Stimulated activated CD8-positive, alpha-beta memory T cell treated with anti-CD3 and anti-CD28 coated beads, Interleukin-7, amount 100 ng/mL, for 4 hours (primary cell): ENCODE measurements around the gene GRIA4.
"Not testable (repeated sequence)": the region's sequence is repeated elsewhere in the genome, so short reads cannot be mapped to it uniquely, and the experiment has no call there.

ENCODE experiments used
- DNase-seq, 2 donors: peaks; one replicate each; pipeline ENCODE4 v3.0.0-alpha.2; 2020; ENCODE audit warnings: low read depth in 2 of 2

The GRIA4 gene

GRCh38 chr11:106001304-106002012, 391.6 kb downstream of the GRIA4 start:
- no peak for DNase-seq

DNA sequence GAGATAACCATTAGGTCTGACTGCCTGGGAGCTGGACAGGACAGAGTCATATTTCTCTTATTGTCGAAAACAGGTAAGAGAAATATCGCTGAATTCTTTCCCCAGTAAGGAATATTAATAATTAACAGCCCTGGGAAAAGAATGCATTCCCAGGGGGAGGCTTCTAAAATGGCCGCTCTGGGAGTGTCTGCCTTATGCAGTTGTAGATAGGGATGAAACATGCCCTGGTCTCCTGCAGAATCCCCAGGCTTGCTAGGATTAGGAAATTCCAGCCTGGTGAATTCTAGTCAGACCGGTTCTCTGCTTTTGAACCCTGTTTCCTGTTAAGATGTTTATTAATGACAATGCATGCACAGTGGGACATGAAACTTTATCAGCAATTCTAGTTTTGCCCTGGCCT, 393.2 kb downstream of the GRIA4 start:
- not testable (repeated sequence) for DNase-seq

DNA sequence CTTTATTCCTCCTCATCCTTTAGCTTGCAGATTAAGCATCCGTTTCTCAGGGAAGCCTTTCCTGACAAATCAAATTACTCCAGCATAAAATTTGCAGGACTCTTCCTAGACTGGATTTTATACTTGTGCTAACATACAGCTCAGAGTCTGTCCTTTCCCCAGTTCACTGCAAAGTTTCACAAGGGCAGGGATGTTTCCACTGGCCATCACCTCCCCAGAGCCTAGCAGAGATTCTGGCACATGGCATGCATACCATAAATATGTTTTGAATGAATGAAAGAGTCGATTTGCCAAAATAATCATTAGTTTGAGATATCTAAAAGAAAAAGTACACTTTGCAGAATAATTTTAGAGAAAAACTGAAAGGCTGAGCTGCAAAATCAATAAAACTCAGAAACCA, 401.6 kb downstream of the GRIA4 start:
- no peak for DNase-seq

- no peak for DNase-seq
These were observed 402.9 kb downstream of the GRIA4 start for GRCh38 chr11:106012744-106013143.

DNA sequence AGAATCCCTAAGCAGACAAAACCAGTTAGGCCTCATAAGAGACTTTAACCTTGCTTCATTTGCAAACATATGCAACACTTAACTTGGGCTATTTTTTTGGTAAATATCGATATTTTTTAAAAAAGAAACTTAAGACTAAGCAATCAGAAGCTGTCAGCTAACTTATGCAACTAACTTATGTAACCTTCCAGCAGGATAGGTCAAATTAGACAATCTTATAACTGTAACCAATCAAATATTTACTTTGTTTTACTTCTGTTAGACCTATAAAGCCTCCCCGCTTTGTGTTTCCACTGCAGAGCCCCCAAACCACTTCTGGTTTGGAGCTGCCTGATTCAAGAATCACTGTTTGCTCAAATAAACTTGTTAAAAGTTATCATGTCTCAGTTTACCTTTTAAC, 404.2 kb downstream of the GRIA4 start:
- no peak for DNase-seq

GRCh38 chr11:106014620-106015019, 404.7 kb downstream of the GRIA4 start:
- DNase-seq: no peak

DNA sequence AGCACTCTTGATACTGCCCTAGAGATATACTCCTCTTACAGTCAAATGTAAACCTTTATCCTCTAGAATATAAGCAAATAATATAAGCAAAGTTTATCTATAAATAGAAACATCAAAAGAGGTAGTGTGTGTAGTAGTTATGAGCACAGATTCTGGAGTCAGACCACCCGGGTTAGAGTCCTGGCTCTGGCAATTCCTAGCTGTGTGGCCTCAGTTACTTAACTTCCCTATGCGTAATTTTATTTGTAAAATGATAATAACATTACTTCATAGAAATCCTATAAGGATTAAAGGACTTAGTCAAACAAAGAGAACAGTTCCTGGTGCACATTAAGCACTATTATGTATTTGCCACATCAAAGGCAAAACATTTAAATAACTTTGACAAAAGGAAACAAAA, 405.2 kb downstream of the GRIA4 start:
- no peak for DNase-seq

GRCh38 chr11:106017093-106017492, 407.2 kb downstream of the GRIA4 start:
- no peak for DNase-seq

- DNase-seq: no peak
These were observed 411.5 kb downstream of the GRIA4 start for GRCh38 chr11:106021181-106021966.

DNA sequence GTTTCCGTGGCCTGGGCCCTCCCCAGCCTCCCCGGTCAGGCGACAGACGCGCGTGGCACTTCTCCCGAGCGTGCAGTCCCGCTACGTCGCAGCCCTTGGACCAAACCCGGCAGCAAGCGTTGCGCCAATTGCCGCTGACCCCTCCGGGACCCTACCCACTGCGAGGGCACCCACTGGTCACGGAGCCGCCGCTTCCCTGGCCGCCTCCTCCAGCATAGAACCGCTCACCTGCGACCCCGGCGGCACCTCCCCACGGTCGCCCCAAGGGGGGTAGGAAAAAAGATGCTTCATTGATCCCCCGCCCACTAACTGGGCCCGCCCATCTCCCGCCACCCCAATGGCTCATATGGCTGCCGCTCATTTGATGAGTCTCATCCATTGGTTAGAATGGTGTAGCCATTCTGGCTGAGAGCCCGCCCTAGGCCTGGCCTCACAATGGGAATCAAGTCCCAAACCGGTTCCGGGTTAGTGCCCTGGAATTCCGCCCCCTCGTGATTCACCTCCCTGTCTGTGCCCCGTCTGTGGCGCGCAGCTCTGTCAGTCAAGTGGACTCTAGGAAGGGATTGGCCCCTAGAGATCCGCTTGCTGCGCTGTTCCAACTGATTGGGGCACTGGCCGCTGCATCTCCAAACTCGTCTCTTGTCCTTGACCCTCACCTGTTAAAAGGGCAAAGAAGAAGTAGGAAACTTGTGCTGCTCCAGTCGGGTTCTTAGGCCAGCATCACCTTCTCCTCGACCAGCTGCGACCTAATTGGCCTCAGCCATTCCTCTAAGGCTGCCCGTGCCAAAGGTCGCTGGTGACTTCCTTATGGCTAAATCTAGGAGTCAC, 412.3 kb downstream of the GRIA4 start, which contains the start of gene MSANTD4:
Gene MSANTD4 (minus strand): TSS at position 274 of the 828 bp plus-strand sequence. CDS start 11,323 bp downstream, outside the sequence.
- DNase-seq: peak; percentile 93 to 97

DNA sequence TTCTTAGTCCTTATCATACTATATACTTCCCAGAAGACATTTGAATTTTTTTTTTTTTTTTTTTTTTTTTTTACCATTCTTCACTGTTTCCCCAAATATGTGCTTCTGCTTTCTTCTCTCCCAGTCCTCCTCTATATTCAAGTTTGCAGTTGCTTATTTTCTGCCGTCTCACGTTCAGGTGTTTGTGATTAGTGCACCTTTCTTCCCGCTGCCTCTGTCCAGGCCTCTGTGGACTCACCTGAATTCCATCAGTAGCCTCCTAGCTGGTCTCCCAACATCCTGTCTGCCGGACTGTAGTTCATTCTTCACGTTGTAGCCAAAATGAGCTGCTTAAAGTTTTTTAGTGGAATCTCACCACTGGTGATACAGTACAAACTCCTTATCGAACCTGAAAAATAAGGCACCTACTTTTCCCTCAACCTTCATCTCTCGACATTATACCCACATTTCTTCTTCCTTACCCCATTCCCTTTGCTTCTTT, 413.0 kb downstream of the GRIA4 start:
- DNase-seq: no peak

GRCh38 chr11:106030609-106031008, 420.7 kb downstream of the GRIA4 start:
- no peak for DNase-seq

GRCh38 chr11:106031202-106031810, 421.4 kb downstream of the GRIA4 start:
- no peak for DNase-seq
